Neural crest cell (in vitro differentiated cells): Measurements from ENCODE around the gene DMAP1. TPM values are rescaled to one million over a fixed set of nuclear protein-coding genes. Genes with fewer than 3 reads are reported as not detected.

ENCODE experiments used
- DNase-seq: peaks from one replicate; pipeline ENCODE4 v3.0.0; 2021; ENCODE audit warnings: low read depth, mixed read lengths, low spot score
- H3K27ac Mint-ChIP-seq: one replicate; pipeline ENCODE4 v1.8.0; 2021; ENCODE audit warnings: mild to moderate bottlenecking, mixed read lengths; ENCODE audit not compliant: unreplicated experiment
- H3K27me3 Mint-ChIP-seq: 2 replicates; pipeline ENCODE4 v1.8.0; 2021; ENCODE audit warnings: low read depth, mild to moderate bottlenecking, mixed read lengths
- H3K36me3 Mint-ChIP-seq: 2 replicates; pipeline ENCODE4 v1.8.0; 2021; ENCODE audit warnings: low read depth, mild to moderate bottlenecking, mixed read lengths
- H3K4me1 Mint-ChIP-seq: 2 replicates; pipeline ENCODE4 v1.8.0; 2021; ENCODE audit warnings: mixed read lengths
- H3K4me3 Mint-ChIP-seq: one replicate; pipeline ENCODE4 v1.8.0; 2021; ENCODE audit warnings: mild to moderate bottlenecking, mixed read lengths
- H3K9me3 Mint-ChIP-seq: 2 replicates; pipeline ENCODE4 v1.8.0; 2021; ENCODE audit warnings: mixed read lengths
- CTCF ChIP-seq: fragments of 200-600 bp; sonication (generic); conservative IDR thresholded peaks from 2 replicates; pipeline ENCODE4 v1.5.0; 2021; ENCODE audit warnings: antibody characterized with exemption, mild to moderate bottlenecking
- total RNA-seq: library from RNA; stranded (reverse); gene quantifications from 2 replicates; pipeline ENCODE4 v1.2.1, GENCODE V29; 2021

DMAP1 gene
- total RNA-seq, 1 donor from 2014 or later: 57.1 TPM

- no peak for DNase-seq
- no peak overlapping the region for H3K27ac Mint-ChIP-seq
- H3K4me3 Mint-ChIP-seq: no peak overlapping the region
- H3K27me3 Mint-ChIP-seq: no peaks in the 10 kb centered on the region
- H3K4me1 Mint-ChIP-seq: peaks cover 4% of the 10 kb centered on the region
- no peaks in the 10 kb centered on the region for H3K36me3 Mint-ChIP-seq
- no peaks in the 10 kb centered on the region for H3K9me3 Mint-ChIP-seq
- no peak for TF ChIP-seq CTCF
These were observed 5.0 kb upstream of the DMAP1 start for GRCh38 chr1:44208226-44208625.

GRCh38 chr1:44210595-44210994 is 2.7 kb upstream of the DMAP1 start:
- Mint-ChIP-seq H3K36me3 (no peaks in the 10 kb centered on the region), H3K4me3 (no peak overlapping the region), H3K9me3 (no peaks in the 10 kb centered on the region), H3K27me3 (no peaks in the 10 kb centered on the region), H3K4me1 (peaks cover 22% of the 10 kb centered on the region), H3K27ac (no peak overlapping the region)
- DNase-seq: no peak
- TF ChIP-seq CTCF: no peak

- H3K27me3 Mint-ChIP-seq: peaks cover under 1% of the 10 kb centered on the region
- peak overlapping the region; percentile 48 for H3K27ac Mint-ChIP-seq
- peaks cover 1% of the 10 kb centered on the region for H3K36me3 Mint-ChIP-seq
- H3K4me3 Mint-ChIP-seq: peak overlapping the region; percentile 92
- DNase-seq: no peak
- H3K4me1 Mint-ChIP-seq: peaks cover 24% of the 10 kb centered on the region
- TF ChIP-seq CTCF: no peak
- no peaks in the 10 kb centered on the region for H3K9me3 Mint-ChIP-seq
These were observed 683 bp upstream of the DMAP1 start for GRCh38 chr1:44212355-44213221.

GRCh38 chr1:44217809-44218410 is 4.6 kb downstream of the DMAP1 start:
- H3K27ac Mint-ChIP-seq: peak overlapping the region; percentile 5
- peaks cover 7% of the 10 kb centered on the region for H3K36me3 Mint-ChIP-seq
- no peaks in the 10 kb centered on the region for H3K9me3 Mint-ChIP-seq
- TF ChIP-seq CTCF: peak; percentile 89
- H3K27me3 Mint-ChIP-seq: peaks cover 2% of the 10 kb centered on the region
- peak overlapping the region; percentile 79 for H3K4me3 Mint-ChIP-seq
- peak; percentile 87 for DNase-seq
- peaks cover 27% of the 10 kb centered on the region for H3K4me1 Mint-ChIP-seq

- H3K4me1 Mint-ChIP-seq: peaks cover 21% of the 10 kb centered on the region
- no peak for TF ChIP-seq CTCF
- H3K27me3 Mint-ChIP-seq: peaks cover 2% of the 10 kb centered on the region
- peak overlapping the region; percentile 21 for H3K4me3 Mint-ChIP-seq
- peak overlapping the region; percentile 5 for H3K27ac Mint-ChIP-seq
- no peak for DNase-seq
- H3K36me3 Mint-ChIP-seq: peaks cover 9% of the 10 kb centered on the region
- no peaks in the 10 kb centered on the region for H3K9me3 Mint-ChIP-seq
These were observed 5.4 kb downstream of the DMAP1 start for GRCh38 chr1:44218503-44219300.
